ENCODE measurements around the gene TTL. TPM values are rescaled to one million over a fixed set of nuclear protein-coding genes. Genes with fewer than 3 reads are reported as not detected.

The TTL gene
- total and polyA plus RNA-seq, 11 donors = 13.0 to 55.3 (median 38.7) TPM

GRCh38 chr2:112462178-112462577 is 19.8 kb upstream of the TTL start:
- TF ChIP-seq POLR2A (IDR thresholded peaks at IDR 0.05) (no peak), CTCF (IDR thresholded peaks at IDR 0.05) (no peak)
- no peak for ATAC-seq
- Histone ChIP-seq H3K27ac (no peak overlapping the region), H3K4me3 (no peak overlapping the region), H3K36me3 (no peaks in the 10 kb centered on the region), H3K9me3 (peaks cover 0 to 3% (median 0%) of the 10 kb centered on the region in 12 donors), H3K4me1 (no peaks in the 10 kb centered on the region), H3K27me3 (peaks cover 0 to 8% (median 0%) of the 10 kb centered on the region in 9 donors)
- intact Hi-C loops (cut with DNase I) = no loop called here
- WGBS, 4 donors = 68 to 80% (median 77%) methylated on average over 5 of the region's 5 CpGs
- DNase-seq = no peak

DNA sequence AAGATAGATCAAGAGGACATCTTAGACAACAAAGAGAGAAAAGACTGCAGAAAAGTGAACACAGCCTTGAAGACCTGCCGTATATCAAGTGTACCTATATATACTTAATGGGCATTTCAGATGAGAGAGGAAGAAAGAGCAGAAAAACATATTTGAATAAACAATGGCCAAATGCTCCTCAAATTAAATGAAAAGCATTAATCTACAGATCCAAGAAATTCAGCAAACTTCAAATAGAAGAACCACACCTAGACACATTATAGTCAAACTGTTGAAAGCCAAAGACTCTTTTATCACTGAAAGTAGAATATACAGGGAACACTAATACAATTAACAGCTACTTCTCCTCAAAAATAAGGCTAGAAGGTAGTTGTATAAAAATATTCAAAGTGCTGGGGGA is 18.7 kb upstream of the TTL start:
- intact Hi-C loops (cut with DNase I) = no loop called here
- WGBS, 4 donors = 83 to 93% (median 88%) methylated on average over 1 of the region's 1 CpG
- ATAC-seq (no peak), DNase-seq (no peak)
- H3K9me3 ChIP-seq = peaks cover 0 to 7% (median 0%) of the 10 kb centered on the region in 12 donors
- H3K4me3 ChIP-seq = no peak overlapping the region
- peaks cover 0 to 8% (median 0%) of the 10 kb centered on the region in 9 donors for H3K27me3 ChIP-seq
- H3K27ac ChIP-seq = no peak overlapping the region
- no peak for TF ChIP-seq POLR2A (IDR thresholded peaks at IDR 0.05)
- TF ChIP-seq CTCF (IDR thresholded peaks at IDR 0.05) = no peak
- H3K36me3 ChIP-seq = no peaks in the 10 kb centered on the region
- no peaks in the 10 kb centered on the region for H3K4me1 ChIP-seq

DNA sequence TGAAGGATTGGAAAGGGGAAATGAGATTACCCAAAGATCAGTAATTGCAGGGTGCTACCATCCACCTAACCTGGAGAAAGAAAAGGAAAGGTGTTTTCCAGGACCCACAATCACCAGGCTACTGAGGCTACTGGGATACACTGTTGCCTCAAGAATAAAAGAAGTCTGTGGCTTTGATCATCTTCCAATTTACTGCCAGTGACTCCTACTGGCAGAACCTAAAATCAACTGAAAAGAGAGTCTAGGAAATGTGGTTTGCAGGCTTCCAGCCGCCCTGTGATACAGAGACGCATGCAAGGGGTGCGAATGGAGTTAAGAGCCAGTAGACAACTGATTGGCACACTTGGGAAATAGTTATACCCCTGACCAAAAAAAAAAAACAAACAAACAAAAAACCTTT is 16.6 kb upstream of the TTL start:
- no peak for DNase-seq
- intact Hi-C loops (cut with DNase I) = no loop called here
- WGBS, 4 donors = 65 to 79% (median 66%) methylated on average over 3 of the region's 3 CpGs
- Histone ChIP-seq H3K9me3 (peaks cover 0 to 11% (median 0%) of the 10 kb centered on the region in 12 donors), H3K4me1 (no peaks in the 10 kb centered on the region), H3K36me3 (no peaks in the 10 kb centered on the region), H3K27me3 (peaks cover 0 to 8% (median 0%) of the 10 kb centered on the region in 9 donors), H3K4me3 (no peak overlapping the region), H3K27ac (no peak overlapping the region)
- TF ChIP-seq POLR2A (IDR thresholded peaks at IDR 0.05) (no peak), CTCF (IDR thresholded peaks at IDR 0.05) (peak in 1 of 12 donors; percentile 8)
- no peak for ATAC-seq

DNA sequence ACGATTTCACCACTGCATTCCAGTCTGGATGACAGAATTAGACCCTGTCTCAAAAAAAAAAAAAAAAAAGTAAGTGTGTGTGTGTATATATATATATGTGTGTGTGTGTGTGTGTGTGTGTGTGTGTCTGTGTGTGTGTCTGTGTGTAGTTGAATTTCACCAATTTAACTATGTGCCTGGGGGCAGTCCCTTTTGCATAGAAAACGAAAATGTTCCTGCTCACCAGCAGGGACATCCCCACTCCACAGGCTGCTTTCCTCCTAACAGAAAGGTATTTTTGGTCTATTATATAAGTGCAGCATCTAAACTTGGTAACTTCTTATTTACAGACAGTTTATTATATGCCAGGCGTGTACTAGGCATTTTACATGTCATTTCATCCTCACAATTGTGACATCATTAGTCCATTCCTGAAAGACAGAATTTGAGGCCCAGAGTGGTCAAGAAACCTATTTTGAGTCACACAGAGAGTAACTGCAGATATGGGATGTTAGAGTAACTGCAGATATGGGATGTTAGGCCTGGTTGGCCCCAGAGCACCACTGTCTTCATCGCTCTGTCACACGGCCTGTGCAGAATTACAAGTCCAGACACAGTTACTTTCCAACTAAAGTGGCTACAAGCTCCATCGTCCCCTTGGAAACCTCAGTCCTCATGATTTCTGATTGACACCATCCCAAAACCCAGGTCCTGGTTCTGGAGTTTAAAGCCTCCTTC is 9.3 kb upstream of the TTL start:
- DNase-seq = no peak
- H3K36me3 ChIP-seq = no peaks in the 10 kb centered on the region
- no peaks in the 10 kb centered on the region for H3K4me1 ChIP-seq
- WGBS, 4 donors = 83 to 93% (median 90%) methylated on average over 6 of the region's 6 CpGs
- H3K4me3 ChIP-seq = no peak overlapping the region
- no peak for TF ChIP-seq POLR2A (IDR thresholded peaks at IDR 0.05)
- no peak for TF ChIP-seq CTCF (IDR thresholded peaks at IDR 0.05)
- H3K9me3 ChIP-seq = peaks cover 0 to 7% (median 0%) of the 10 kb centered on the region in 12 donors
- no peak for ATAC-seq
- no peaks in the 10 kb centered on the region for H3K27me3 ChIP-seq
- H3K27ac ChIP-seq = no peak overlapping the region
- intact Hi-C loops (cut with DNase I) = no loop called here

All from heart left ventricle (tissue), 16 donors.